ES-I3 (cell line): Measurements from ENCODE around the gene DACH2.

ENCODE experiments used
- H3K36me3 ChIP-seq: 2 replicates; pipeline ENCODE4 v1.6.1; 2013; ENCODE audit warnings: mild to moderate bottlenecking, low read length, control low read depth, moderate library complexity; ENCODE audit not compliant: insufficient read depth
- H3K4me1 ChIP-seq: 2 replicates; pipeline ENCODE4 v1.6.1; 2013; ENCODE audit warnings: mild to moderate bottlenecking, control low read depth, low read length; ENCODE audit not compliant: insufficient read depth
- H3K9ac ChIP-seq: 2 replicates; pipeline ENCODE4 v1.6.1; 2013; ENCODE audit warnings: low read depth, mild to moderate bottlenecking, low read length, moderate library complexity
- H3K9me3 ChIP-seq: 2 replicates; pipeline ENCODE4 v1.6.1; 2013; ENCODE audit warnings: mild to moderate bottlenecking, low read length, moderate library complexity; ENCODE audit not compliant: control insufficient read depth, insufficient read depth

The DACH2 gene

GRCh38 chrX:86192827-86193226 is 44.6 kb downstream of the DACH2 start:
- H3K4me1 ChIP-seq: no peaks in the 10 kb centered on the region
- no peaks in the 10 kb centered on the region for H3K9me3 ChIP-seq
- H3K36me3 ChIP-seq: no peaks in the 10 kb centered on the region
- no peak overlapping the region for H3K9ac ChIP-seq

- no peaks in the 10 kb centered on the region for H3K9me3 ChIP-seq
- H3K36me3 ChIP-seq: no peaks in the 10 kb centered on the region
- no peaks in the 10 kb centered on the region for H3K4me1 ChIP-seq
- H3K9ac ChIP-seq: no peak overlapping the region
Measured at GRCh38 chrX:86194758-86195157, 46.5 kb downstream of the DACH2 start.

- no peak overlapping the region for H3K9ac ChIP-seq
- H3K4me1 ChIP-seq: no peaks in the 10 kb centered on the region
- H3K9me3 ChIP-seq: no peaks in the 10 kb centered on the region
- no peaks in the 10 kb centered on the region for H3K36me3 ChIP-seq
Measured at GRCh38 chrX:86195343-86195742, 47.1 kb downstream of the DACH2 start.

- H3K4me1 ChIP-seq: no peaks in the 10 kb centered on the region
- H3K36me3 ChIP-seq: no peaks in the 10 kb centered on the region
- H3K9ac ChIP-seq: no peak overlapping the region
- no peaks in the 10 kb centered on the region for H3K9me3 ChIP-seq
Measured at GRCh38 chrX:86197815-86198214, 49.6 kb downstream of the DACH2 start.

GRCh38 chrX:86210772-86211171 is 62.5 kb downstream of the DACH2 start:
- Histone ChIP-seq H3K36me3 (no peaks in the 10 kb centered on the region), H3K9me3 (no peaks in the 10 kb centered on the region), H3K4me1 (no peaks in the 10 kb centered on the region), H3K9ac (no peak overlapping the region)

- H3K36me3 ChIP-seq: no peaks in the 10 kb centered on the region
- no peak overlapping the region for H3K9ac ChIP-seq
- H3K9me3 ChIP-seq: no peaks in the 10 kb centered on the region
- no peaks in the 10 kb centered on the region for H3K4me1 ChIP-seq
Measured at GRCh38 chrX:86215260-86215659, 67.0 kb downstream of the DACH2 start.

GRCh38 chrX:86237482-86237881 is 89.2 kb downstream of the DACH2 start:
- Histone ChIP-seq H3K9me3 (no peaks in the 10 kb centered on the region), H3K9ac (no peak overlapping the region), H3K4me1 (no peaks in the 10 kb centered on the region), H3K36me3 (no peaks in the 10 kb centered on the region)

- Histone ChIP-seq H3K9me3 (no peaks in the 10 kb centered on the region; the same call in 1 of the 2 replicates), H3K4me1 (no peaks in the 10 kb centered on the region), H3K36me3 (no peaks in the 10 kb centered on the region), H3K9ac (no peak overlapping the region)
Measured at GRCh38 chrX:86241547-86241946, 93.3 kb downstream of the DACH2 start.

- H3K4me1 ChIP-seq: peaks cover 13% of the 10 kb centered on the region; the same call in 1 of the 2 replicates
- no peaks in the 10 kb centered on the region for H3K9me3 ChIP-seq
- no peaks in the 10 kb centered on the region for H3K36me3 ChIP-seq
- H3K9ac ChIP-seq: no peak overlapping the region
Measured at GRCh38 chrX:86263526-86263925, 115.3 kb downstream of the DACH2 start.

- no peaks in the 10 kb centered on the region for H3K36me3 ChIP-seq
- H3K4me1 ChIP-seq: no peaks in the 10 kb centered on the region
- H3K9ac ChIP-seq: peak overlapping the region; percentile 47; the same call in 1 of the 2 replicates
- no peaks in the 10 kb centered on the region for H3K9me3 ChIP-seq
Measured at GRCh38 chrX:86295293-86295692, 147.0 kb downstream of the DACH2 start.

GRCh38 chrX:86322913-86323312 is 174.7 kb downstream of the DACH2 start:
- H3K9me3 ChIP-seq: peaks cover 10% of the 10 kb centered on the region; the same call in 1 of the 2 replicates
- no peaks in the 10 kb centered on the region for H3K4me1 ChIP-seq
- no peaks in the 10 kb centered on the region; the same call in 1 of the 2 replicates for H3K36me3 ChIP-seq
- no peak overlapping the region for H3K9ac ChIP-seq

- H3K4me1 ChIP-seq: peaks cover 5% of the 10 kb centered on the region; the same call in 1 of the 2 replicates
- no peaks in the 10 kb centered on the region for H3K9me3 ChIP-seq
- no peak overlapping the region for H3K9ac ChIP-seq
- no peaks in the 10 kb centered on the region for H3K36me3 ChIP-seq
Measured at GRCh38 chrX:86329174-86329573, 180.9 kb downstream of the DACH2 start.

GRCh38 chrX:86348669-86349068 is 200.4 kb downstream of the DACH2 start:
- Histone ChIP-seq H3K4me1 (no peaks in the 10 kb centered on the region), H3K9me3 (no peaks in the 10 kb centered on the region), H3K36me3 (no peaks in the 10 kb centered on the region), H3K9ac (no peak overlapping the region; the same call in 1 of the 2 replicates)

GRCh38 chrX:86349115-86349514 is 200.9 kb downstream of the DACH2 start:
- Histone ChIP-seq H3K9ac (no peak overlapping the region; the same call in 1 of the 2 replicates), H3K4me1 (no peaks in the 10 kb centered on the region), H3K36me3 (no peaks in the 10 kb centered on the region)

GRCh38 chrX:86369847-86370630 is 221.8 kb downstream of the DACH2 start:
- no peak overlapping the region for H3K9ac ChIP-seq
- no peaks in the 10 kb centered on the region for H3K9me3 ChIP-seq
- no peaks in the 10 kb centered on the region for H3K4me1 ChIP-seq
- no peaks in the 10 kb centered on the region for H3K36me3 ChIP-seq

More at GRCh38 chrX:86349115-86349514, 200.9 kb downstream of the DACH2 start:
- no peaks in the 10 kb centered on the region for H3K9me3 ChIP-seq
